Measurements from ENCODE around the gene FAM151B.
A peak's percentile ranks its signal among the peaks of the same experiment; 100 is the strongest.
"Not testable (repeated sequence)": the region's sequence is repeated elsewhere in the genome, so short reads cannot be mapped to it uniquely, and the experiment has no call there.

Gene FAM151B, protein sequence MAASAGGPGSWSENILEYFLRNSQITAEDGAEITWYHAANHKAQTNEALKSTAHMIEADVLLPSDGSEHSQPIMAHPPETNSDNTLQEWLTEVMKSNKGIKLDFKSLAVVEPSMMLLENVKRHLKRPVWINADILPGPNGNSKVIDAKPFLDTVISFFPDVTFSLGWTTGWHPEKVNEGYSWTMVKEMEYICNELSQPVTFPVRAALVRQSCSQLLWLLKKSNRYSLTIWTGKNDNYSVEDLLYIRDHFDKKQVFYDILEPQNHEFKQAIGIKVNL

DNA sequence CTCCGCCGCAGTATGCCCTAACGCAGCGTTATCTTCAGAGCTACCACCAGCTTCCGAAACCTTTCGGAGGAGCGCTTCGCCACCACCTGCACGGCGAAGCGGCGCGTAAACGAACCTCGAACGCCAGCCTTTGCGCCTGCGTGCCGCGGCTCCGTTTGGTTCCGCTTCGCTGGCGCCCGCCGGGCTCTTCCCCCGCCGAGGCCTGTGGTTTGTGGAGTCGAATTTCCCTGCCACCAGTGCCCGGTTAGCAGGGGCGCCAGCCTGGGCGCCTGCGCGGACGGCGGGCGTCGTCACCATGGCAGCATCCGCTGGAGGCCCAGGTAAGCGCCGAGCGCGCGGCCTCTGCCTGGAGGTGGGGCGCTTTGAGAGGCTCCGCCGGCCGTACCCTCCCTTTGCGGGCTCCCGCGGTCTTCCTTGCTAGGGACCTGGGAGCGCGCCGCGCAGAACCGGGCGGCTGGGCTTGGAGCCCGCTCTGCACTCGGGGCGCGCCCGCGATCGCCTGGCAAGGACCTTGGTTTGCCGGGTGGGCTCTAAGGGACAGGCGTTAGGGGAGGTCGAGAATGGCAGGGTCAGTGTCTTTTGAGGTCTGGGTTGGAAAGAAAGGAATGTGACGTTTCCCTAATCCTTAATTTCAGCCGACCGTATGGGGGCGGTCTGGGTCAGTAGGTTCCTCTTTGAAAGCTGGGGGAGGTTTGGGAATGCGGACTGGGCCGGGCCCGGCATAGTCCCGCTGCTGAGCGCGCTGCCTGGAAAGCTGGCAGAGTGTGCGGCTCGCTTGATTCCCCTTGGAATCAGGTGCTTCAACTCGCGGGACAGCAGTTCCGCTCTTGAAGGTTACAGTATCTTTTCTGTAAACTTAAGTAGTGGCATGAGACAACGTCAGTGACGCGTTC lies at the start of gene FAM151B:
Gene FAM151B (plus strand): TSS at position 272 of the 893 bp plus-strand sequence. CDS start 24 bp downstream, at position 296.
- DNase-seq, result peak; percentile 35 to 92 (median 80)

DNA sequence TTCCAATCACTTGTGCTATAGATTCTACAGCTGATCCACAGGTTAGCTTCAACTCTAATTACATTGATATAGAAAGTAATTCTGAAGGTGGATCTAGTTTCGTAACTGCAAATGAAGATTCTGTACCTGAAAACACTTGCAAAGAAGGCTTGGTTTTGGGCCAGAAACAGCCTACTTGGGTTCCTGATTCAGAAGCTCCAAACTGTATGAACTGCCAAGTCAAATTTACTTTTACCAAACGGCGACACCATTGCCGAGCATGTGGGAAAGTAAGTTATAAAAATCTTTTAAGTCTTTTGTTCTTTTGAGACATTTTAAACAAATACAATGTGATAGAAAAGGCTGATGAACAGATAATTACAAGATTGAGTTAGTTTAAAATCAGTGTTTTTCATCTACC lies 49.2 kb upstream of the FAM151B start:
- DNase-seq, result no peak

DNA sequence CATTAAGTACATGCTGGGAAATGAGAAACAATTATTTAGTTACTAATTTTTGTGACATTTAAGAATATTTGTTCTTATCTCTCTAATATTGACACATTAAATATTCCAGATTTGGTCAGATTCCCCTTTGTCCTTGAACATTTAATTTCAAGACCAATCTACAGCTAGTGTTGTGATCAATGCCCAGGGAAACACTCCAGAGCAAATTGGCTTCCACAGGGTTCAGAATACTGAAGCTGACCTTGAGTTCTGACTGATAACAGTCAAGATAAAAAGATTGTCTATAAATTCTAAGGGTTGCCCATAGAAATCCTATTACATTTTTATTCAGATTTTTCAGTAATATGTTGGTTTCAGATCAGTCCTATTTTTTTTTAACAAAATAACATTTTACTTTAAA lies 48.7 kb upstream of the FAM151B start:
- no peak for DNase-seq

DNA sequence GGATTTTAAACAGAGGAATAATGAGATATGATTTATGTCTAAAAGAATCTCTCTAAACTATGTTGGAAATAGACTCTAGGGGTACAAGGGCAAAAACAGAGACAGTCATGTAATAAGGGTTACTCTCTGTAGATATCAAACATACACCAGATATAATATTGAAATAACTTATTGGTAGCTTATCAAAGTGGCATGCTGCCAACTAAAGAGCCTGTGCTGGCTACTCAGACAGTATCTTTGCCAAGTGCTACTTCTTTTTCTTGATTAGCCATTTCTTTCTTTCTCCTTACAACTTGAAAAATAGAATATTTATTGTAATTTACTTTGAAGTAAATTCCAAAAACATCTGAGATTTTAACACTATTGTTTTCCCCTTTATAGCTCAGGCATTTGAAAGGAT lies 45.2 kb upstream of the FAM151B start:
- peak in 1 of 58 donors; percentile 1 for DNase-seq

DNA sequence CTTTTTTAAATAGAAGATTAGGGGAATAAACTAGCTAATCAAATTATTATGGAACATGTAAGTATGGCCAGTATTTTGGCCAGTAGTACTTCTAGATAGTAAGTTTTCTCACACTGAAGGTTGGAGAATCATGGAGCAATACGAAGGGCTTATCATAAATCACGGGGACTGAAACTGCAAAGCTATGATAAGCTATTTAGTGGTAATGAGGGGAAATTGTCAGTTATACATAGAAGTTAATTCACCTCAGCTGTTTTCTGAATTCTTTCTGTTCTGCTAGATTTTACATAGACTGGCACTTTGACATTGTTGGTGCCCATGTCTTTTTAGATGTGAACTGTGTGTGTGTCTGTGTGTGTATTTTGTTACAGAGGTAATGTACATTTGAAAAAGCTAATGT lies 34.5 kb upstream of the FAM151B start:
- no peak for DNase-seq

DNA sequence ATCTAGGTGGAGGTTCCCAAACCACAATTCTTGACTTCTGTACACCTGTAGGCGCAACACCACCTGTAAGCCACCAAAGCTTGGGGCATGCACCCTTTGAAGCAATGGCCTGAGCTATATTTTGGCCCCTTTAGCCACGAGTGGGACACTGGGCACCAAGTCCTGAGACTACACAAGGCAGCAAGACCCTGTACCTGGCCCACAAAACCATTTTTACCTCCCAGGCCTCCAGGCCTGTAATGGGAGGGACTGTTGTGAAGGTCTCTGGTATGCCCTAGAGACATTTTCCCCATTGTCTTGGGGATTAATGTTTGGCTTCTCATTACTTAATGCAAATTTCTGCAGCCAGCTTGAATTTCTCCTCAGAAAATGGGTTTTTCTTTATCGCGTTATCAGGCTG lies 24.6 kb upstream of the FAM151B start:
- no peak for DNase-seq

DNA sequence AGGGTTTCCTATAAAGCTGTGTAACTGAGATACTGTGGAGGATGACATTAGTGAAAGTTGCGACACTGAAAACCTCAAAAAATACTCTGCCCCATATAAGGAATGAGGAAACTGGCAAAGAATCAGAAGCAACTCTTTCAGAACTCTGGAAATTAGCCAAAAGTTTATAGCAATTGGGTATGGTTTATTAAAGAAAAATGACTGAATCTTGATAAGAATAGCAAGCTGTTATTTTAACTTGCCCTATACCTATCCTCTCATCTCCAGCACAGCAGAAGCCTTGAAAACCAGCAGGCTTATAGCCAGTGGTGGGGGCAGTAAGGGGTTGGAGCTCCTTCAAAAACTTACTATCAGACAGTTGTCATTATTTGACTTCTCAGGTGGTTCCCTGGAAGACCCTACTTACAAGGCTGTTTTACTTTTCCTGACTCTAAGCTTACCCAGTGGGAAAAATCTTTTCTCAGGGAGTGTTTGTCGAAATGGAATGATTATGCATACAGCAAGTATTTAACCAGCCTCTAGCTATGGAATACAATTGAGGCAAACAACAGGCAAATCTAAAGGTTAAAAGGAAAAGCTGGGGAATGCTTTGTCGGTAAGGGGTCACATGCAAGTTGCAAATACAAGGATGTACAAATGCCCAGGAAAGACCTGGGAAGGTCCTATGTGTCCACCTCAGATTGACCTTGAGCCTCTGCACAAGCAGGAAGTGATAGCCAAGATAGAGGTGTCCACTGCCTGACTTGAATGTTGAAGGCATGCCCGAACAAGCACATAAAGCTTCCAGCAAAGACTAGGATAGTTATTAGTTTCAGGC lies 21.0 kb upstream of the FAM151B start:
- no peak for DNase-seq

DNA sequence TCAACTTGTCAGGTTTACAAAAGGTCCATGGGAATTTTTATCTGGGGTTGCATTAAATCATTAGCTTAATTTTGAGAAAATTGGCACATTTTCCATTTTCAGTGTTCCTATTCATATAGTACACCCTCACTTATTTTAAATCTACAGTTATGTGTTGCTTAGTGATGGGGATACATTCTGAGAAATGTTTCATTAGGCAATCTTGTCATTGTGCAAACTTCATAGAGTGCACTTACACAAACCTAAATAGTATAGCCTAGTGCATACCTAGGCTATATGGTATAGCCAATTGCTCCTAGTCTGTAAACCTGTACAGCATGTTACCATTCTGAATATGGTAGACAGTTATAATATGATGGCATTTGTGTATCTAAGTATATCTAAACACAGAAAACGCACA lies 19.8 kb upstream of the FAM151B start:
- DNase-seq, result no peak

DNA sequence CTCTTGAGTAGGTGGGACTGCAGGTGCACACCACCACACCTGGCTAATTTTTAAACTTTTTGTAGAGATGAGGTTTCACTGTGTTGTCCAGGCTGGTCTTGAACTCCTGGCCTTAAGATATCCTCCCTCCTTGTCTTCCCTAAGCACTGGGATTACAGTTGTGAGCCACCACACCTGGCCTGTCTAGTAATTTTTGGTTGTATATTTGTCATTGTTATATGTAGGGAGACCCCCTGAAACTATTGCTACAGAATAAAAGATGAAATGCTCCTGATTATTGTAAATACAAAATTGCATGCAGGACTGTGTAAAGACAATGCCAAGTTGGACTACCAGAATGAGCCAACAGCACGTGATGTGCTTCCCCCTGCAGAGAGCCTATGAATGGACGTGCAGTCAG lies 17.3 kb upstream of the FAM151B start:
- not testable (repeated sequence) for DNase-seq

DNA sequence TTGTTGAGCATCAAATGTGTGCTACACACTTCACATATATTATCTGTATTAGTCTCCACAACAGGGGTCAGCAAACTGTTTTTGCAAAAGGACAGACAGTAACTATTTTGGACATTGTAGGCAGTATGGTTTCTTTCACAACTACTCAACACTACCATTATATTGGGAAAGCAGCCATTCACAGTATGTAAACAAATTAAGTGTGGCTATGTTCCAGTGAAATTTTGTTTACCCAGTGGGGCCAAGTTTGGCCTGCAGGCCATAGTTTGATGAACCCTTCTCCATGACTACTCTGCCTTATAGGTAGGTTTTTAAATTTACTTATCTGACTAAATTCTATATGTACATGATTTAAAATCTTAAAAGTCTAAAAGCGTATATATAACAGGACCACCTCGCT lies 13.0 kb upstream of the FAM151B start:
- DNase-seq, result no peak

DNA sequence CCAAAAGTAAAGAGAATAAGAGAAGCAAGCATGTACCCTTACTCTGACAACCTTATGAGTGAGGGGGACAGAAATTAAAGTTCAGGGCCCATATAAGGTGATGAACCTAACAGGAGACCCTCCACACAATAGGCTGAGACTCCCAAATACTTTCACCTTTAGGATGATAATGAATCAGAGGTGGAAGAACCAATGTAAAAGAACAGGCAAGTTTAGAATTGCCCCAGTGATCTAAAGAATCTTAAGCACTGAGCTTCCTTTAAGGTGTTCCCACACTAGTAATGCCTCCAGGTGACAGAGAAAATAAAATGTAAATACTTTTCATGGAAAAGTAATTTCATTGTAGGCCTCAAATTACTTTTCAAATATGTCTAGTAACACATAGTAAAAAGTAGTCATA lies 8.2 kb upstream of the FAM151B start:
- DNase-seq, result no peak

DNA sequence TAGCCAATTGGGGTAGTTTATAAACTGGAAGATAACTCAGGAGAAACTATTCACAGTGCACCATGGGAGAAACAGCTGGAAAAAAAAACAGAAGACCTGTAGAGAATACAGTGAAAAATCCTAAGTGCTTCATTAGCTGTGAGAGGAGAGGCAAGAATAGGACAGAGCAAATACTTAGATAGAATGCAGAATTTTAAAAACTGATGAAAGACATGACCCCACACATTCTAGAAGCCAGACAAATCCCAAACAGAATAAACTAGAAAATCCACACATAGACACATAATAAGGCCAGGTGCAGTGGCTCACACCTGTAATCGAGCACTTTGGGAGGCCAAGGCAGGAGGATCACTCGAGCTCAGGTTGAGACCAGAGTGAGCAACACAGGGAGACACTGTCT lies 7.5 kb upstream of the FAM151B start:
- no peak for DNase-seq

DNA sequence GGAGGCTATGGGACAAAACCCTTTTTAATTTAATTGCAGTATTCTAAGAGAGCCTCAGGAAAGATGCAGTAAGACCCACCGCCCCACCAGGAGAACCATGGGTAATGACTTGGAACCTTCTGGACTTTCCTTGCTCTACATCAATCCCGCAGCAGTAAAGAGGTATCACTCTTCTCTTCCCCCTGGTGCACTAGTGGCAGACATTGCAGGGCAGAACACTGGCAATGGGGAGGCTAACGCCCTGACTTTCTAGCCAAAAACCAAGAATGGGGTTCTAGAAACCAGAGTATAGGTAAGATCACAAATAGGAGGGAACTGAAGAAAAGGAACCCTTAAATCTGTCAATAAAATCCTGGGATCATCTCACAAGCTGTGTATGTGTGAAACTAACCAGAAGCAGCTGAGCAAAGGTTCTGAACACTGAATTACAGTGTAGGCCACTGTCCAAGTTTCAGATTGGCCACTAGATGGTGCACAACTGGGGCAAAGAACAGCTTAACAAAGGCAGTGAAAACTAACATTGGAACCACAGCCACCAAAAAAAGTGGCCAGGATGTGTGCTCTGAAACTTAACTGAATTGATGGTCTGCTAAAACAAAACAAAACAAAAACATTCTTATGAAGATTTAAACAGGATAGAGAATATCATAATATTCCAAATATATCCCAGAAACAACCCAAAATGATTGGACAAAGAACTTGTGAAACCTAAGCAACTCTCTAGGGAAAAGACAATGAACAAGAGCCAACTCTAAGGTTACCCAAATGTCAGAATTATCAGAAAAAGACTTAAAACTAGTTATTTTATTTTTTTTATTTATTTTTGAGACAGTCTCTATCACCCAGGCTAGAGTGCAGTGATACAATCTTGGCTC lies 6.6 kb upstream of the FAM151B start:
- DNase-seq, result peak in 8 of 58 donors; percentile 0 to 6 (median 2)

DNA sequence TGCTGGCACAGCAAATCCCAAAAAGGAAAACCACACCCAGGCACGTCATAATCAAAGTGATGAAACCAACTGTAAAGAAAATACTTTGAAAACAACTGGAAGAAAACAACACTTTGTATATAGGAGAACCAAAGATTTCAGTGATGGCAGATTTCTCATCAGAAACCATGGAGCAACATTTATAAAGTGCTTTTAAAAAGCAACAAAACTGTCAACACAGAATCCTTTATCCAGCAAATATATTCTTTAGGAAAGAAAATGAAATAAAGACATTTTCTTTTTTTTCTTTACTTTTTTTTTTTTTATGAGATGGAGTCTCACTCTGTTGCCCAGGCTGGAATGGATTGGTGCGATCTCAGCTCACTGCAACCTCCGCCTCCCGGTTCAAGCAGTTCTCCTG lies 5.3 kb upstream of the FAM151B start:
- no peak for DNase-seq

DNA sequence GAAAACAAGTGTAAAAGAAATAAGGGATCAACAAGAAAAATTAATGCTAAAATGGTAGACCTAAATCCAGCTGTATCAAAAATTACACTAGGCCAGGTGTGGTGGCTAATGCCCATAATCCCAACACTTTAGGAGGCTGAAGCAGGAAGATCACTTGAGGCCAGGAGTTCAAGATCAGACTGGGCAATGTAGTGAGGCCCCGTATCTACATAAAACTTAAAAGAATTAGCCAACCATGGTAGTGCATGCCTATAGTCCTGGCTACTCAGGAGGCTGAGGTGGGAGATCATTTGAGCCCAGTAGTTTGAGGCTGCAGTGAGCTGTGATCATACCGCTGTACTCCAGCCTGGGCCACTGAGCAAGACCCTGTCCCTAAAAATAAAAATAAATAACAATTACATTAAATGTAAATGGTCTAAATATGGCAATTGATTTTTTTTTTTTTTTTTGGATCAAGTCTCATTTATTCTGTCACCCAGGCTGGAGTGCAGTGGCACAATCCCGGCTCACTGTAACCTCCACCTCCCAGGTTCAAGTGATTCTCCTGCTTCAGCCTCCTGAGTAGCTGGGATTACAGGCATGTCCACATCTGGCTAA lies 4.2 kb upstream of the FAM151B start:
- no peak for DNase-seq

DNA sequence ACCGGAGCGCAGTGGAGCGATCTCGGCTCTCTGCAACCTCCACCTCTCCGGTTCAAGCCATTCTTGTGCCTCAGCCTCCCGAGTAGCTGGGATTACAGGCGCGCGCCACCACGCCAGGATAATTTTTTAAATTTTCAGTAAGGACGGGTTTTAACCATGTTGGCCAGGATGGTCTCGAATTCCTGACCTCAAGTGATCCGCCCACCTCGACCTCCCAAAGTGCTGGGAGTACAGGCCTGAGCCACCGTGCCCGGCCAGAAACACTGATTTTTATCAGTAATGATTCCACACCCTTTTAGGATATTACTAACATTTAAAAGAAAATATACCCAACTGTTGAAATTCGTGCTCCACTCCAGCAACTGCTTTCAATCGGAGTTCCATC lies 464 bp upstream of the FAM151B start:
- no peak for DNase-seq

DNA sequence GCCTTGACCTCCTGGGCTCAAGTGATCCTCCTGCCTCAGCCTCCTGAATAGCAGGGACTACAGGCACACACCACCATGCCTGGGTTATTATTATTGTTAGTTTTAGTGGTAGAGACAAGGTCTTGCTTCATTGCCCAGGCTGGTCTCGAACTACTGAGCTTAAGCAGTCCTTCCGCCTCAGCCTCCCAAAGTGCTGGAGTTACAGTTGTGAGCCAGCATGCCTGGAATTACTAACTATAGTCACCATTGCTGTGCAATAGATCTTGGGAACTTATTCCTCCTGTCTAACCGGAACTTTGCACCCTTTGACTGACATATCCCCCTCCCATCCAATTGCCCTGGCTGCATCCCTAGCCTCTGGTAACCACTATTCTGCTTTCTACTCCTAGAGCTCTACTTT lies 3.4 kb downstream of the FAM151B start:
- no peak for DNase-seq

DNA sequence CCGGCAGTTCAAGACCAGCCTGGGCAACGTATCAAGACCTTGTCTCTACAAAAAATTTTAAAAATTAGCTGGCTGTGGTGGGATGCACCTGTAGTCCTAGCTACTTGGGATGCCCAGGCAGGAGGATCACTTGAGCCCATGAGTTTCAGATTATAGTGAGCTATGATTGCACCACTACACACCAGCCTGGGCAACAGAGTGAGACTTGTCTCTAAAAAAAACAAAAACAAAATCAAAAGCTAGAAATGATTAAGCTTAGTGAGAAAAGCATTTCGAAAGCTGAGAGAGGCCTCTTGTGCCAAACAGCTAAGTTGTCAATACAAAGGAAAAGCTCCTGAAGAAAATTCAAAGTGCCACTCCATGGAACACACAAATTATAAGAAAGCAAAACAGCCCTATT lies 4.8 kb downstream of the FAM151B start:
- DNase-seq, result no peak

DNA sequence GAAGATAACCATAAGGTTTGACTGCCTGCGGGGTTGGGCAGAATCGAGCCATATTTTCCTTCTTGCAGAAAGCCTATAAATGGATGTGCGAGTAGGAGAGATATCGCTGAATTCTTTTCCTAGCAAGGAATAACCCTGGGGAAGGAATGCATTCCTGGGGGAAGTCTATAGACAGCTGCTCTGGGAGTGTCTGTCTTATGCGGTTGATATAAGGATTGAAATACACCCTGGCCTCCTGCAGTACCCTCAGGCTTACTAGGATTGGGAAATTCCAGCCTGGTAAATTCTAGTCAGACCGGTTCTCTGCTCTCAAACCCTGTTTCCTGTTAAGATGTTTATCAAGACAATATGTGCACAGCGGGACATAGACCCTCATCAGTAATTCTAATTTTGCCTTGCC lies 5.5 kb downstream of the FAM151B start:
- DNase-seq, result not testable (repeated sequence)

DNA sequence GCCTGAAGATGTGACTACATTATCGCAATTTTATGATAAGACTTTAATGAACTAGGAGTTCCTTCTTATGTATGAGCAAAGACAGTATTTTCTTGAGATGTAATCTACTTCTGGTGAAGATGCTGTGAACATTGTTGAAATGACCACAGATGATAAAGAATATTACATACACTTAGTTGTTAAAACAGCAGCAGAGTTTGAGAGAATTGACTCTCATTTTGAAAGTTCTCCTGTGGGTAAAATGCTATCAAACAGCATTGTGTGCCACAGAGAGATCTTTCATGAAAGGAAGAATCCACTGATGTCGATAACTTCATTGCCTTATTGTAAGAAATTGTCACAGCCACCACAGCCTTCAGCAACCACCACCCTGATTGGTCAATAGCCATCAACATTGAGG lies 8.0 kb downstream of the FAM151B start:
- no peak for DNase-seq

DNA sequence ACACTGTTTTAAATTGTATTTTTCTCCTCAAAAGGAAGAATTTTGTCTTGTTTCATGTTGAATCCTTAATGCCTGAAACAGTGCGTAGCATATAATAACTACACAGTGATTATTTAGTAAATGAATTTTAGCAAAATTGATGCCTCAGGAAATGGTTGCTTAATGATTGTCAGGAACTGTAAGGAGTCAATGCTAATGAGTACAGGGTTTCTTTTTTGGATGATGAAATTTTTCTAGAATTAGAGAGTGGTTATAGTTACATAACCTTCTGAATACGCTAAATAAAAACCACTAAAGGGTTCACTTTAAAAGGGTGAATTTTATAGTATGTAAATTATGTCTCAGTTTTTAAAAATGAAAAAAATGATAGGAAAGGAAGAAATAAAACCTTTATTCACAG lies 14.9 kb downstream of the FAM151B start:
- DNase-seq, result no peak
